ENCODE results near the gene BCL6.

GRCh38 chr3:187705164-187705563 lies 40.1 kb downstream of the BCL6 start:
- no peak for TF ChIP-seq CTCF (IDR thresholded peaks at IDR 0.05; ENCODE audit: low read length)
- TF ChIP-seq EZH2 (IDR thresholded peaks at IDR 0.05; ENCODE audit: borderline replicate concordance, low read length) = no peak
